Chondrocyte (in vitro differentiated cells): ENCODE results near the gene ANTKMT. TPM values are rescaled to one million over a fixed set of nuclear protein-coding genes. Genes with fewer than 3 reads are reported as not detected.

Experiments
- DNase-seq: peaks from one replicate; pipeline ENCODE4 v3.0.0; 2021; ENCODE audit warnings: mixed read lengths, low spot score
- H3K27ac Mint-ChIP-seq: one replicate; pipeline ENCODE4 v1.8.0; 2021; ENCODE audit warnings: mild to moderate bottlenecking, moderate library complexity, mixed read lengths; ENCODE audit not compliant: unreplicated experiment
- H3K27me3 Mint-ChIP-seq: 2 replicates; pipeline ENCODE4 v1.8.0; 2021; ENCODE audit warnings: low read depth, mixed read lengths
- H3K36me3 Mint-ChIP-seq: 2 replicates; pipeline ENCODE4 v1.8.0; 2021; ENCODE audit warnings: low read depth, mixed read lengths
- H3K4me1 Mint-ChIP-seq: 2 replicates; pipeline ENCODE4 v1.8.0; 2021; ENCODE audit warnings: low read depth, mild to moderate bottlenecking, mixed read lengths
- H3K4me3 Mint-ChIP-seq: one replicate; pipeline ENCODE4 v1.8.0; 2021; ENCODE audit warnings: mild to moderate bottlenecking, moderate library complexity, mixed read lengths; ENCODE audit not compliant: unreplicated experiment
- H3K9me3 Mint-ChIP-seq: 2 replicates; pipeline ENCODE4 v1.8.0; 2021; ENCODE audit warnings: low read depth, mixed read lengths
- CTCF ChIP-seq: fragments of 200-600 bp; sonication (generic); IDR thresholded peaks from 2 replicates; pipeline ENCODE4 v1.5.0; 2021; ENCODE audit warnings: antibody characterized with exemption, mild to moderate bottlenecking, moderate library complexity
- total RNA-seq: library from RNA; stranded (reverse); gene quantifications from 3 replicates; pipeline ENCODE4 v1.2.1, GENCODE V29; 2021

Gene ANTKMT
- total RNA-seq, 1 donor from 2014 or later: 38.2 TPM

GRCh38 chr16:718922-719321 is 2.0 kb upstream of the ANTKMT start:
- DNase-seq: no peak
- no peak for TF ChIP-seq CTCF
- no peaks in the 10 kb centered on the region for H3K36me3 Mint-ChIP-seq
- no peak overlapping the region for H3K27ac Mint-ChIP-seq
- no peaks in the 10 kb centered on the region for H3K9me3 Mint-ChIP-seq
- peak overlapping the region; percentile 35 for H3K4me3 Mint-ChIP-seq
- H3K4me1 Mint-ChIP-seq: peaks cover 22% of the 10 kb centered on the region
- H3K27me3 Mint-ChIP-seq: no peaks in the 10 kb centered on the region

DNA sequence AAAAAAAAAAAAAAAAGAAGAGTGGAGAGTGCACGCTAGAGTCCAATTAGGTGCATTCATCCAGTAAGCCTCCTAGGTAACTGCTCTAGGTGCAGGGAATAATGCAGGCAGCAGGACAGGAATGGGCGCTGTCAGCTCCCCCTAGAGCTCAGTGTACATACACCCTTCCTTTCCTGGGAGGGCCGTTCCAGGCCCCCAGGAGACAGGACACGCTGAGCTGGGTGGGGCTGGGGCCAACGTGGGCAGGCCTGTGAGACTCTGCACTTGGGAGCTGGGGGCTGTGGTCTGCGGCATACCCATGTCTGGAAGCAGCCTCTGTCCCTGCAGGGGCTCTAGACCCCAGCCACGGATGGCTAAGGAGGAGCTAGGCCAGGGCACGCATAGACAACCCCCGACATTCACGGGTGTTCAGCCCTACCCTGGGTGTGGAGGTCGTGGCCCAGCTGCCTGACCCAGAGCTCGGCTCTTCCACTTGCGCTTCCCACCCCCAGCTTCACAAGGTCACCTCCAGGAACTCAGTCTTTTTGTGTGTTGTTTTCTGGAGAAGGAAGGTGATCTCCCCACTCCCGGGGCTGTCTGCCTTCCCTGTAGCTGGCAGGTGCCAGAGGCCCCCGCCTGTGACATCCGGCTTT is 1.0 kb upstream of the ANTKMT start:
- no peaks in the 10 kb centered on the region for H3K36me3 Mint-ChIP-seq
- peak overlapping the region; percentile 77 for H3K4me3 Mint-ChIP-seq
- no peaks in the 10 kb centered on the region for H3K27me3 Mint-ChIP-seq
- H3K4me1 Mint-ChIP-seq: peaks cover 22% of the 10 kb centered on the region
- peak overlapping the region; percentile 80 for H3K27ac Mint-ChIP-seq
- H3K9me3 Mint-ChIP-seq: no peaks in the 10 kb centered on the region
- no peak for DNase-seq
- TF ChIP-seq CTCF: peak; percentile 45

DNA sequence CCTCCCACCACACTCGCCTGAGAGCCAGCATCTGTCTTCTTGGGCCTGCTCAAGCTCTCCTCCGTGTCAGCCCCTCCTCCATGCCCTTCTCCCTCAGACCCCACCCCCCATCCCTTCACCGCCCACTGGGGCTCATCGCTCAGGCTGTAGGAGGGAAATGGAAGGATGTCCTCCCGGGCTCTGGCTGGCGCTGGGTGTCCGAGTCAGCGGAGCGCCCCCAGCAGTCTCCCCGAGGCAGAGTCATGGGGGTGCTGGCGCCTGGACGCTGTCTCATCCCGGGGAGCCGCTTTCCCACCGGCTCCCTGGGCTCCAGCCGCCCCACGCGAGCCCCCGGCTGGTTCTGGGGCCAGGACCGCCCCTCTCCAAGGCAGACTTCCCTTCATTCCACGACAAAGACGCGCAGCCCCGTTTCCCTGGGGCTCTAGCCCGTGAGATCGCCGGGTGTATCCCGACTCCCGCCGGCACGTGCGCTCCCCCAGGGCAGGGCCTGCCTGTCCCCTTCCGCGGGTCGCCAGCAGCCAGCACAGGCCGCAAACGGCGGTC is 428 bp upstream of the ANTKMT start:
- Mint-ChIP-seq H3K27me3 (no peaks in the 10 kb centered on the region), H3K4me3 (peak overlapping the region; percentile 77), H3K9me3 (no peaks in the 10 kb centered on the region), H3K36me3 (no peaks in the 10 kb centered on the region), H3K4me1 (peaks cover 22% of the 10 kb centered on the region), H3K27ac (peak overlapping the region; percentile 80)
- no peak for DNase-seq
- TF ChIP-seq CTCF: peak; percentile 46

DNA sequence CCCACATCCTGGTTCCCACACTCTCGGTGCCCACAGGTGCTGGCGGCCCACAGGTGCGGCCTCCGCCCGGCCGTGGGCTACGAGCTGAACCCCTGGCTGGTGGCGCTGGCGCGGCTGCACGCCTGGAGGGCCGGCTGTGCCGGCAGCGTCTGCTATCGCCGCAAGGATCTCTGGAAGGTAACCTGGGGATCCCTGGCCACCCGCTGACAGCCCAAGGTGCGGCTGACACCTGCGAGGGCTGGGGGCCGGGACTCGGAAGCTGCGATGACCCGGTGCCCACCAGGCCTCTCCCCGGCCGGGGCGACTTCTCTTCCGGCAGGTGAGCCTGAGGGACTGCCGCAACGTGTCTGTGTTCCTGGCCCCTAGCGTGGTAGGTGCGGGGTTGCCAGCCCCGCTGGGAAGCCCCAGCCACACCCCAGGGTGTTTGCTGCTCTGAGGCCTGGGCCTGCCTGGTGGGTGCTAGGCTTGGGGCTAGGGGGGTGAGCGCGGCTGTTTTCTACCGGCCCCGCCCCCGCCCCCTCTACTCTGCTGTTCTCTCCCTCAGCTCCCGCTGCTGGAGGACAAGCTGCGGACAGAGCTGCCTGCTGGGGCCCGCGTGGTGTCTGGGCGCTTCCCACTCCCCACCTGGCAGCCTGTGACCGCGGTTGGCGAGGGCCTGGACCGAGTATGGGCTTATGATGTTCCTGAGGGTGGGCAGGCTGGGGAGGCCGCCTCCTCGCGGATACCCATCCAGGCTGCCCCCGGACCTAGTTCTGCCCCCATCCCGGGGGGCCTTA is 1.0 kb downstream of the ANTKMT start:
- no peak for TF ChIP-seq CTCF
- H3K9me3 Mint-ChIP-seq: no peaks in the 10 kb centered on the region

GRCh38 chr16:722835-723633 is 2.1 kb downstream of the ANTKMT start:
- no peak for DNase-seq
- TF ChIP-seq CTCF: no peak
- H3K27ac Mint-ChIP-seq: no peak overlapping the region
- peaks cover 17% of the 10 kb centered on the region for H3K4me1 Mint-ChIP-seq
- no peak overlapping the region for H3K4me3 Mint-ChIP-seq
- H3K36me3 Mint-ChIP-seq: no peaks in the 10 kb centered on the region
- no peaks in the 10 kb centered on the region for H3K27me3 Mint-ChIP-seq
- H3K9me3 Mint-ChIP-seq: no peaks in the 10 kb centered on the region

More for the DNA sequence above, 1.0 kb downstream of the ANTKMT start:
- H3K4me1 Mint-ChIP-seq: peaks cover 17% of the 10 kb centered on the region
- H3K27me3 Mint-ChIP-seq: no peaks in the 10 kb centered on the region
- H3K4me3 Mint-ChIP-seq: peak overlapping the region; percentile 48
- peak overlapping the region; percentile 49 for H3K27ac Mint-ChIP-seq
- no peaks in the 10 kb centered on the region for H3K36me3 Mint-ChIP-seq
- no peak for DNase-seq
